ENCODE measurements around the gene MEGF9.

GRCh38 chr9:120592210-120592609 lies 122.1 kb downstream of the MEGF9 start:
- TF ChIP-seq, protein P1, sequence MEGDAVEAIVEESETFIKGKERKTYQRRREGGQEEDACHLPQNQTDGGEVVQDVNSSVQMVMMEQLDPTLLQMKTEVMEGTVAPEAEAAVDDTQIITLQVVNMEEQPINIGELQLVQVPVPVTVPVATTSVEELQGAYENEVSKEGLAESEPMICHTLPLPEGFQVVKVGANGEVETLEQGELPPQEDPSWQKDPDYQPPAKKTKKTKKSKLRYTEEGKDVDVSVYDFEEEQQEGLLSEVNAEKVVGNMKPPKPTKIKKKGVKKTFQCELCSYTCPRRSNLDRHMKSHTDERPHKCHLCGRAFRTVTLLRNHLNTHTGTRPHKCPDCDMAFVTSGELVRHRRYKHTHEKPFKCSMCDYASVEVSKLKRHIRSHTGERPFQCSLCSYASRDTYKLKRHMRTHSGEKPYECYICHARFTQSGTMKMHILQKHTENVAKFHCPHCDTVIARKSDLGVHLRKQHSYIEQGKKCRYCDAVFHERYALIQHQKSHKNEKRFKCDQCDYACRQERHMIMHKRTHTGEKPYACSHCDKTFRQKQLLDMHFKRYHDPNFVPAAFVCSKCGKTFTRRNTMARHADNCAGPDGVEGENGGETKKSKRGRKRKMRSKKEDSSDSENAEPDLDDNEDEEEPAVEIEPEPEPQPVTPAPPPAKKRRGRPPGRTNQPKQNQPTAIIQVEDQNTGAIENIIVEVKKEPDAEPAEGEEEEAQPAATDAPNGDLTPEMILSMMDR (conservative IDR thresholded peaks at IDR 0.05; ENCODE audit: low read depth, low read length): no peak
- TF ChIP-seq EZH2 (IDR thresholded peaks at IDR 0.05; ENCODE audit: borderline replicate concordance, low read depth, low read length, poor library complexity, severe bottlenecking): no peak
